ENCODE data around the gene COQ8B.

The COQ8B gene

DNA sequence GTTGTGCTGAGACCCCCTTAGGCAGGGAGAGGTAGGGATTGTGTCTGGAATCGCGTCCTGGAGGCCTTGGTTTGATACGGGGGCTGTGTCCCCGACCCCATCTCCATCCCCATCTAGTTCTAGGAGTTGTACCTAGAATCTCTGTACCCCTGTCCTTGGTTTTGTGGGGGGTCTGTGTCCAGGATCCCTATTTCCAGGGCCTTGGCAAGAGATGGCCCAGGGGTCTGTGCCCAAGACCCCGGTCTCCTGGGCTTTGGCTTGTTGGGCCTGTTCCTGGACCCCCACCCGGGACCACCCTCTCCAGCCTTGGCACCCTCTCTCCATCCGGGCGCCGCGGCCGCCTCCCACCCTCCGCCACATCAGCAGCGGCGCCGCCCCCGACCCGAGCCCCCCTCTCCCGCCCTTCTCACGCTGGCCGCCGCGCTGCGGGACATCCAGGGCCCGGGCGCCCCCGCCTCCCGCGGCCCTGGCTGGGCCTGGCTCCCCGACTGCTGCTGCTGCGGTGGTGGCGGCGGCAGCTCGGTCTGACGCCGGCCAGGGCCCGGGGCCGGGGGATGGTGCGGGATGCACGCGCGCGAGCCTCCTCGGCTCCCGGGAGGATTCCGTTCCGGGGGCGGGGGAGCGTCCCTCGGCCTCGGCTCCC, 26.5 kb downstream of the COQ8B start, which contains the start of gene NUMBL:
TSS of gene NUMBL (minus strand) at position 602 of the 643 bp plus-strand sequence. CDS start at position 434, 168 bp downstream.
- DNase-seq = no peak

DNA sequence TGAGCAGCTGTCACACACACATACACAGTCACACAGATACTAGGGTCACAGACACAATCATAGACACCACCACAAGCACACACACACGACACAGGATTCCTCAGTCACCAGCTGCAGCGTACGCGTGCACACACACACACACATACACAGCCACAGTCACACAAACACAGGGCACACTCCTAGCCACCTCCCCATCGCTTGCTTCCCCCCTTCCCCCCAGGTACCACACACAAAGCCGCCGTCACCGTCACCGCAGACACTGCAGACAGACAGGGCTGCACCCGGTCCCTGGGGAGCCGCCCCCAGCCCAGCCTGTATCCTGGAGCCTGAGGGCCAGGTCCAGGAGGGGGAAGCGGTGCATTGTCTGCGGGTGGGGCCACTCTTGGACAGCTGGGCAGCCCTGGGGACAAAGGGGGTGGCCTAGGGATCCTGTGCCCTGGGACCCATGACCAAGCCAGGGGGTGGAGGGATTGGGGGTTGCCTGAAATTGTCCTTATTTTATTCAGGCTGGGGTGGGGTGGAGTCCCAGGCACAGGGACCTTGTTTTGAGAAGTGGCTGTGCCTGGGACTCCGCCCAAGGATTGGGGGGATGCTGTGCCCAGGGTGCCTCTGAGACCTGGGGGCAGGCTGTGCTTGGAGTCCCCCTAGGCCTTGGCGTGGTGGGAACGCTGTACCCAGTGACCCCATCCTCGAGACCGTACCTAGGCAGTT, 27.2 kb downstream of the COQ8B start:
- DNase-seq = no peak

DNA sequence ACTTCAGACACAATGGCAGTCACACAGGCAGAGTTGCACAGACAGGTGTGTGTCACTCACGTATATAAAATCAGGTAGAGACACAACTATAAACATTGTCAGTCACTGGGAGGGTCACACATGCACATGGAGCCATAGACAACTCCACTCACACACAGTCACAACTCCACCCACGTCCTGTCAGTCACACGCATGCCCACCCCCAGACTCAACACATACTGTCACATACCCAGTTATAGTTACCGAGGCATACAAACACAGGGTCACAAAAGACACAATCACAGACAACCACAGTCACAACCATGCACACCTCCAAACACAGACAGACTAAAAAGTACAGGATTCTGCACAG, 27.7 kb downstream of the COQ8B start:
- no peak for DNase-seq

DNA sequence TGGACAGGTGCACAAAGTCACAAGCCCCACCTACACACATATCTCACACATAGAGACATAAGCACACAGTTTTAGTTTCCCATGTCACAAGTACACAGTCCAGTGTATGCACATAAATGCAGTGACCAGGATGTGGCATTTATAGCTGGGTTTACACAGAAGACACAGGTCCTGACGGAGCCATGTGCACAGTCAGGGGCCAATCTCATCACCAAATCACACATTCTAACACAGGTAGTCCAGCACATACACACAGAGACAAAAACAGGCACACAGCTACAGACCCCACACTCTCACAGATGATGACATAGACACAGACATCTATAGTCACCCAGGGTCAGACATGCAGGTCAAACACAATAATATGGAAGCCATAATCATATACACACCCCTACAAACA, 28.4 kb downstream of the COQ8B start:
- DNase-seq = no peak

DNA sequence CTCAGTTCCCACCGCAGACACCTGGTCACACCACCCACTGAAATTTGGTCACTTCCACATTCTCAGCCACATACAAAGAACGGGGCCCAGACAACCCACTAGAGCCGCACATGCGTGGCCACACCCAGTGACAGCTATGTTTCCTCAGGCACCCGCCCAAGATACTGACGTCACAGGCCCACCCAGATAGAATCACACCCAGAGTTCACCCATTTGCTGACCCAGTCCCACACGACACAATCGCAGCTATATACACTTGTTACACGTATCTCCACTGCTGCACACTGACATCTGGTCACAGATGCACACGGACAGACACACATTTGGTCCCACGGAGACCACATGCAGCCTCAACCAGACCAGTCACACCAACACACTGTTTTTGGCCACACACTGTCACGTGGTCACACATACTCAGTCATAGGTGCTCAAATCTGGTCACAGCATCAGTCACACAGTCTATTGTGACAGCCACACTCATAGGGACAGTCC, 29.1 kb downstream of the COQ8B start:
- no peak for DNase-seq

DNA sequence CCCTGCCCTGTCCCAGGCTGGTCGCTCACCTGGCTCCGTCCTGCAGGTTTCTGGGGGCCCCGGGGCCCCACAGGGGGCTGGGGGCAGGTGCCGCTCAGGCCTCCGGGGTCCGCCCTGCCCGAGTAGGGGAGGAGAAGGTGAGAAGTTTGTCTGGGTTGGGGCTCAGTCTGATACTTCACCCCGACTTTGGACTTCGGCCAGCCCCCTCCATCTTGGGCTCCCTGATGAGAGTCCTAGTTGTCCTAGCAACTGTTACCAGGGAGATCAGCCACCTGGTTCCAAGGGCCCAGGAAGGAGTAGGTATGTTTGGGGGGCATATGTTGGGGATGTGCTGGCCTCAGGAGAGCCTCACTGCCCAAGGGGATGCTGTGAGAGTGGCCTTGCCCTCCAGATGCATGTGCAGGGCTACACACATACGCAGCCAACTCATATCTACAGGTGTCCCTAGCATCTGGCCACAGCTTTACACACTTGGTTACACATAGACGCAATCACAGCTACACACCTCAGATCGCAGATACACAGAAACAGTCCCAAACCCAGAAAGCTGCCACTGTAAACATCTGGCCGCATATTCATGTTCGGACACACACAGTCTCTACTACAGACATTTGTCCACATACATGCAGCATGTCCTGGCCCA, 29.7 kb downstream of the COQ8B start:
- no peak for DNase-seq

DNA sequence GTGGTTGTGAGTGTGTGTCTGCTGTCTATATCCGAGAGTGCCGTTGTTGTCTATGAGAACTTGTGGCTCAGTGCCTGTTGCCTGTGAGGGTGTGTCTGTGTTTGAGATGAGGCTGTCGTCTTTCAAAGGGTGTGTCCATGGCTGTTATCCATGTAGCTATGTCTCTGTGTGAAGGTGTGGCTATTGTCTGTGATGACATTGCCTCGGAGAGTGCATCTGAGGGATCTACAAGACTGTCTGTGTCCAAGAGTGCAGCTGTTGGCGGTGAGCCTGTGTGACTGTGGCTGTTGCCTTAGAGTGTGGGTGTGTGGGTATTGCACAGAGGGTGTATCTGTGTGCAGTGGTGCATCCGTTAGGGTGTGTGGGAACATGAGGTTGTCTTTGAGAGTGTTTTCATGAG, 31.1 kb downstream of the COQ8B start:
- DNase-seq = no peak

DNA sequence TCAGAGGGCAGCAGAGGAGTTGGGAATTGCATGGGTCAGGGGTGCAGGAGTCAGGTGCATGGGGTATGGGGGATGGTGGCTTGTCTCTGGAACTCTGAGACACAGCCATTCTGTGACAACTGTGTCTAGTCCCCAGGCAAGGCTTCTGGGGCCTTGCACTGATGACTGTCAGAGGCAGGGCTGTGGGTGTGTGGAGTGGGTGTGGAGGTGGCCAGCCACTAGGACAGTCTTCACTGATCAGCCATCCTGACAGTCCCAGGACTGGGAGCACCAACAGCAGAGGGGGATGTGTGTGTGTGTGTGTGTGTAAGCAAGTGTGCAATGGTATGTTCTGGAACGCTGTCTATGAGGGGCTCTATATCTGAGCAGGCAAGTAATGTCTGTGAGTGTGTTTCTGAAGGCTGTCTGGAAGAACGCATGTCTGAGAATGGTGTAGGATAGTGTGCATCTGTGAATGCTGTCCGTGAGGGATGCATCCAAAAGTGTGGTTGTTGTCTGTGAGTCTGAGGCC, 31.6 kb downstream of the COQ8B start:
- no peak for DNase-seq

DNA sequence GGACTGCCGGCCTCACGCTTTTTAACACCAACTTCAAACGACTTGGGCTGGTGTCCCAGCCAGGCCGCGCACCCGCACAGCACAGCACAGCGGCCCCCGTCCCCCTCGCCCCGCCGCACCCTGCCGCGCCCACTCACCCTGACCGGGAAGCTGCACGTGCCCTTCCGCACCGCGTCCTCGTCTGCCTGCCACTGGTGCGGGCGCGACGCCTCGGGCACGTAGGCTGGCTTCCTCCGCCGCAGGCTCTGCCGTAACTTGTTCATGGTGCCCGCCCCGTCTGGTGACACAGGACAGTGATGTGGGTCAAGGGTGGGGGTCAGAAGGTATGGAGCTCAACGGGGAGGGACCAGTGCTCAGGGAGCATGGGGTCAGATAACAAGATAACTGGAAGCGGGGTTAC, 32.4 kb downstream of the COQ8B start:
- no peak for DNase-seq

DNA sequence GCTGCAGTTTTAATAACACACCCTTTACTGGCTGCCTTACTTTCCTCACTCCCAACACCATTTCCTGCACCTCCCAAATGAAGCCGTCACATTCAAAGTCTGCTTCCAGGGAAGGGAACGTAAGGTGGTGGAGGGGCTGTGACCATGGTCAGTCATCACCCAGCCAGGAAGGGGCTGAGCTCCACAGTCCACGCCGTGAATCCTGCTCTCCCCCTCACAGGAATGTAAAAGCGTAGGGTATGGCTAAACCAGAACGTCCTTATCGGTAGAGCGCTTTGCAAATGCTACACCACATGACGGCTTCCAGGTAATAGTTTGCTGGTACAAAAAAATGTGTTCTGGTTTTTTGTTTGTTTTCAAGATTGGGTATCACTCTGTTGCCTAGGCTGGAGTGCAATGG, 33.2 kb downstream of the COQ8B start:
- no peak for DNase-seq

DNA sequence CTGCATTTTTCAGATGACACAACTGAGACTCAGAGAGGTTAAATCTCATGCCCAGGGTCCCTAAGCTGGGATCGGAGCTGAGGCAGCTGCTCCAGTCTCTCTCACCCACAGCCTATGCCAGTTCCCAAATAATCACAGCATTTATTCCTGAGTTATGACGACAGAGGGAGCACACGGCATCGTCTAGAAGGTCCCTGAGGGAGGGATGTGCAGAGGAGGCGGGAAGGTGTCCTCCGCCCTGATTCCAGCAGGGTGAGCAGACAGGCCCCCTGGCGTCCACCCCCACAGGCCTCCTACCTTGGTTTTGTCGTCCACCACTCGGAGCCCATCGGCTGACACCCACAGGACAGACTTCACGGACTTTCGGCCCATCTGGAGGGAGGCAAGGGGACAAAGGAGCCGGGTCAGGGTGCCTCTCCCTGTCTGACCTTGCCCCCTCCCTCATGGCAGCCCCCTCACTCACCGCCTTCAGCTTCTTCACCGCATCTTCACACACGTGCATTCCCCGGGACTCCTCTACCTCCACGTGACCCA, 34.2 kb downstream of the COQ8B start:
- no peak for DNase-seq

DNA sequence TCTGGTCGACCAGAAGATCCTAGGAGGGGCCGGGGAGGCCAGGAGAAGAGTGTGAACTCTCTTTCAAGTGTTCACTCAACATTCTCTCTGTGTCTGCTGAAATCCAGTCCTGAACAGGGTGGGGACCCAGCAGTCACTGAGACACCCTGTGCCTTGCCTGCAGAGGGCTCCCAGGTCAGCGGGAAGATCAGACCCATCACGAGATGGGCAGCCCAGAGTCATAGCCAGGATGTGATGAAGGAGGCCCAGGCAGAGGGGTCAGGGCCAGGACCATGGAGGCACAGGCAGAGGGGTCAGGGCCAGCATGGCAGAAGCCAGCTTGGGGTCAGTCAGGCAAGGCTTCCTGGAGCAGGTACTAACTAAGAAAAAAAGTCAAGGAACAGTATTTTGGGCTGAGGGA, 35.6 kb downstream of the COQ8B start:
- DNase-seq = no peak

DNA sequence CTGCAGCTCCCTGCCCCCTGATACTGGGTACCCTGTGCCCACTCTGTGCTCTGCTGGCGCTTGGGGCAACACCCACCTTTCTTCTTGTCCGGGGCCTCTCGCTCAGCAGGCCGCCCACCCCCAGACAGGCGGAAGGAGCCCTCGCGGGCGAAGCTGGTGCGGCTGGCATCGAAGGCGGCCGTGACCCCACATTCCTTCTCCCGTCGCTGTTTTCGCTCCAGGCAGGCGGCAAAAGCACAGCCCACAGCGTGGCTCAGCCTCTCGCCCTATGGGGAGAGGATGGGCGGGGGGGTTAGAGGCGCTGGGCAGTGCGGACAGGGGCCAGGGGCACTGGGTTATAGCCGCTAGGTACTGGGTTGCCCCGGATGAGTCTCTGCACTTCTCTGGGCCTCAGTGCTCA, 39.5 kb downstream of the COQ8B start:
- no peak for DNase-seq

DNA sequence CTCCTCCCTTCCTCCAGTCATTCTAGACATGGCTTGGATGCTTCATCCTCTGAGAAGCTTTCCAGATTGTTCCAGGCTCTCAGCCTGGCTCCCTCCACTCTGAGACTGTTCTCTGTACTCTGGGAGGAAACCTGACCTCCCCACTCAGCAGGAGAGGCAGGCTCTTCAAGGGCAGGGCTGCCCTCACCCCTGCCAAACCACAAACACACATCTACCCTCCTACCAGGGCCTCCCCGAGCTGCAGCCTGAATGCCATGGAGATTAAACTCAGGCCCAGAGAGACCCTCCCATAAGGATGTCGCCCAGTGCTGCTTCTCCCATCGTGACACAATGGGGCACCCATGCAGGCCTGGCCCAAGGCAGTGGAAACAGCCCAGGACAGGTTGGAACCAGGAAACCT, 42.4 kb downstream of the COQ8B start:
- DNase-seq = no peak

DNA sequence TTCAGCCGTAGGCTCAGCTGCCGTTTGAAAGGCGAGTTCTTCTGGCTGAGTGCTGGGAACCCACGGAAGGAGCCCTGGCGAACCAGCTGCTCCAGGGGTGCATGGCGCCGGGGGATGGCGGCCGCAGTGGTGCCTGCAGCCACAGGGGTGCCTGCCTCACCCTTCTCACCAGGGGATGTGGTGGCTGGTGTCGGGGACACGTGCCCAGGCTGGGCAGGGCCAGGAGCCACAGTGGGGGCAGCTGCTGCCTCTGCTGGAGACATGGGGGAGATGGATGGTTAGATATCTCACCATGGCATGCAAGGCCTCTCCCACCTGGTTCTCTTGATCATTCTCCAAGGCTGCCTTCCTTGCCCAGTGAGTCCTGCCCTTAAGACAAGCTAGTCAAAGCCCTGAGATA, 43.3 kb downstream of the COQ8B start:
- no peak for DNase-seq

DNA sequence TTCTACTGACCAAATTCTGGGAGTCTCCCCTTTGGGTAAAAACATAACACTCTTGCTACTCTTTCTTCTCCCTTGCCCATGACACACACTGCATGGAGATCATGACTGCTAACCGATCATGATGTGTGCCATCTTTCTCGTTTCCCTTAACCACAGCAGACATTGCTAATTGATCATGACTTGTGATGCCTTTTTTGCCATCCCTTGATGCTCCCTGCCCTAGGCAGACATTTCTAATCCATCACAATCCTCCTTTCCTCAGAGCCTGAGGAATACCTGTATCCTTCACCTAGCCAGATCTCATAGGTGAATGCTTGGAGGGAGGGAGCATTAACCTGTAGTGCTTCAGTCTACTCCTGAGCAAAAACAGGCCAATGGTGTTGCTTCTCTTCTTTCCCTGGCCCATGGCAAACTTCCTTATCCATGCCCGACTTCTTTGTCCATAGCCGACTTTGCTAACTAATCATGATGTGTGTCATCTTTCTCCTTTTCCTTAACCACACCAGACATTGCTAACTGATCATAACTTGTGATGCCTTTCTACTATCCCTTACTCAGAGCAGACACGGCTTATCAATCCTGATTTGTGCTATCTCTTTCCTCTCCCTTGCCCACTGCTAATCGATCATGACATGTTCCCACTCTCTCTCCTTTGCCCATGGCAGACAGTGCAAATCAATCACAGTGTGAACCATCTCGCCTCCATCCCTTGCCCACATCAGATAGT, 44.0 kb downstream of the COQ8B start:
- DNase-seq = no peak

DNA sequence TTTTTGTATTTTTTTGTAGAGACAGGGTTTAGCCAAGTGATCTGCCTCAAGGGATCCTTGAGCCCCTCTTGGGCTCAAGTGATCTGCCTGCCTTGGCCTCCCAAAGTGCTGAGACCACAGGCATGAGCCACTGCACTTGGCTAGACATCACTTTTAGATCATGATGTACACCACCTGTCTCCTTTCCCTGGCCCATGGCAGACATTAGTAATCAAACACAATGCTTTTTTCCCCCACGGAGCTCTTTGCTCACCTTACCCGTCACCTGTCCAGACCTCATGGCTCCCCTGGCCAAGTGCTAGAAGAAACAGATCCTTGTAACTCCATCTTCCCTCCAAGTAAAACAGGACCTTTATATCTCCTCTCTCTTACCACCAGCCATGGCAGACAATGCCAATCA, 44.6 kb downstream of the COQ8B start:
- no peak for DNase-seq

DNA sequence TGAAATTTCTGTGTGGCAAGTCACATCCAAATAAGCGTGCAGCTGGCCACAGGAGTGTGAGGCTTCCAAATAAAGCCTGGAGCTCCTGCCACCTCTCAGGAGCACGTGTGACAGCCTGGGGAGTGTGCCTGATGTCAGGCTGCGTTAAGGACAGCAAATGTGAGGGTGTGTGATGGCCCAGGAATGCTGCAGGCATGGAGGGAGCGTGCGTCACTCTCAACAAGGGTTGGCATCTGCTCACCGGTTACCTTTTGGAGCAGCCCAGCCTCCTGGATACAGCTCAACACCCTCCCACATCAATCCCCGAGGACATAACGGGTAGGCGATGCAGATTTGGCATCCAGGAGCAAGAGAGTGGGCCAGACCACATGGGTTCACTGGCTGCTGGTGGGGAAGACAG, 45.3 kb downstream of the COQ8B start:
- DNase-seq = no peak

DNA sequence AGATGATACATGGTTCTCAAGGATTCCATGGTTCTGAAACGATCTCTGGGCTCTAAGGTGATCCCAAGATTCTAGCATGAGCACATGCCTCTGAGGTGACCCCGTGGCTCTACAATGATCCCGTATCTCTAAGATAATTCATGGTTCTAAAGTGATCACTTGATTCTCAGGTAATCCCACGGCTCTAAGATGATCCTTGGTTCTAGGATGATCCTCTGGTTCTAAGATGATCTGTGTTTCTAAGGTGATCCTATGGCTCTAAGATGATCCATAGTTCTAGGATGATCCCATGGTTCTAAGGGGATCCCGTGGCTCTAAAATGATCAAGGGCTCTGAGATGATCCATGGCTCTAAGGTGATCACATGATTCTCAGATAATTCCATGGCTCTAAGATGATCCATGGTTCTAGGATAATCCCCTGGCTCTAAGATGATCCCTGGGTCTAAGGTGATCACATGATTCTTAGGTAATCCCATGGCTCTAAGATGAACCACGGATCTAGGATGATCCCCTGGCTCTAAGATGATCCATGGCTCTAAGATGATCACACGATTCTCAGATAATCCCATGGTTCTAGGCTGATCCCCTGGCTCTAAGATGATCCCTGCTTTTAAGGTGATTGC, 47.6 kb downstream of the COQ8B start:
- DNase-seq = no peak

DNA sequence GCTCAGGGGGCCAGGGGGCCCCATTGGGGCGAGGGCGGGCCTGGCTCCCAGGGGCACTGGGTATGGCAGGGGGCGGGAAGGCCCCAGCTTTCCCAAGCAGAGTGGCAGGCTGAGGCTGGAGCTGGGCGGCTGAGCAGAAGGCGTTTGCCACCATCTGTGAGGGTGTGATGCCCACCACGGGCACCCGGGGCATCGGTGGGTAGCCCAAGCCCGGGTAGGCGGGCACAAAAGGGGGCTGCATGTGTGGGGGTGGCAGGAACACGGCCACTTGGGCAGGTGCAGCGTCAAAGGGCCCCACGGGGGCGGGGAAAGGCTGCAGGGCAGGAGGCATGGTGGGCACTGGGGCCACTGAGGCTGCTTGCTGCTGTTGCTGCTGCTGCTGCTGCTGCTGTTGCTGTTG, 49.1 kb downstream of the COQ8B start:
- no peak for DNase-seq

DNA sequence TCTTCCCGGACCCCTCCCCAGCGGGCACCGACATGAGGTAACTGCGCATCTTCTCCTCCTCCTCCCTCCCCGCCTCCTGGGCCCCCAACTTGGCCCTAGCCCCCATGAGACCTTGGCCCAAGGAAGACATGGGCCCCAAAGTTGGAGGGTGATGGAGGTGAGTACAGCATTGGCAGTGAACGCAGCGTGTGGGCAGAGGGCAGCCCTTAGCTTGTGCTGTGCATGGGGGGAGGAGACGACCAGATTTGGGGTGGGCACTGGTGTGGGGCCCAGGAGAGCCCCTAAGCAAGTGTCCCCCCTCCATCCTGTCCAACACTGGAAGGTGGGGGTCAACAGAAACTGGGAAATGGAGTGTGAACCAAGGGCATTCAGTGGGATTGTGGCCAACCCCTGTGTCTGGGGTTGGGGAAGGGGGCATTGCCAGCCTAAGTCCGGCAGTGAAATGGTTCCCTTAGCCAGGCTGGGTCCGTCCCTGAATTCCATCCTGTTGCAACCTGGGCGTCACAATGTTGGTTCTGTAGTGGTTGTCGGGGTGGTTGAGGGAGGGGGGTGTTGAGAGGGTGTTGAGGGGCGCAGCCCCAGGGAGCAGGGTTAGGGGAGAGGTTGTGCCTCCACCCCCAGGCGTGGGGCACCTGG, 49.8 kb downstream of the COQ8B start:
- no peak for DNase-seq
